Hepatocyte (in vitro differentiated cells): ENCODE results near the gene KRTAP29-1.

Source experiments
- EZH2 ChIP-seq: fragments of 200-600 bp; sonication (generic); IDR thresholded peaks from 2 replicates; pipeline ENCODE4 v1.6.1; 2016; ENCODE audit warnings: antibody characterized with exemption, mild to moderate bottlenecking, borderline replicate concordance
- EZH2phosphoT487 ChIP-seq: fragments of 200-600 bp; sonication (generic); IDR thresholded peaks from one replicate; pipeline ENCODE4 v1.6.1; 2018; ENCODE audit warnings: antibody characterized with exemption, mild to moderate bottlenecking, low read depth, moderate library complexity; ENCODE audit not compliant: unreplicated experiment, severe bottlenecking
- TF ChIP-seq, protein P1 (sequence below): fragments of 200-600 bp; sonication (generic); IDR thresholded peaks from 2 replicates; pipeline ENCODE4 v1.5.1; 2016; ENCODE audit warnings: antibody characterized with exemption, mild to moderate bottlenecking; ENCODE audit not compliant: poor library complexity

DNA sequence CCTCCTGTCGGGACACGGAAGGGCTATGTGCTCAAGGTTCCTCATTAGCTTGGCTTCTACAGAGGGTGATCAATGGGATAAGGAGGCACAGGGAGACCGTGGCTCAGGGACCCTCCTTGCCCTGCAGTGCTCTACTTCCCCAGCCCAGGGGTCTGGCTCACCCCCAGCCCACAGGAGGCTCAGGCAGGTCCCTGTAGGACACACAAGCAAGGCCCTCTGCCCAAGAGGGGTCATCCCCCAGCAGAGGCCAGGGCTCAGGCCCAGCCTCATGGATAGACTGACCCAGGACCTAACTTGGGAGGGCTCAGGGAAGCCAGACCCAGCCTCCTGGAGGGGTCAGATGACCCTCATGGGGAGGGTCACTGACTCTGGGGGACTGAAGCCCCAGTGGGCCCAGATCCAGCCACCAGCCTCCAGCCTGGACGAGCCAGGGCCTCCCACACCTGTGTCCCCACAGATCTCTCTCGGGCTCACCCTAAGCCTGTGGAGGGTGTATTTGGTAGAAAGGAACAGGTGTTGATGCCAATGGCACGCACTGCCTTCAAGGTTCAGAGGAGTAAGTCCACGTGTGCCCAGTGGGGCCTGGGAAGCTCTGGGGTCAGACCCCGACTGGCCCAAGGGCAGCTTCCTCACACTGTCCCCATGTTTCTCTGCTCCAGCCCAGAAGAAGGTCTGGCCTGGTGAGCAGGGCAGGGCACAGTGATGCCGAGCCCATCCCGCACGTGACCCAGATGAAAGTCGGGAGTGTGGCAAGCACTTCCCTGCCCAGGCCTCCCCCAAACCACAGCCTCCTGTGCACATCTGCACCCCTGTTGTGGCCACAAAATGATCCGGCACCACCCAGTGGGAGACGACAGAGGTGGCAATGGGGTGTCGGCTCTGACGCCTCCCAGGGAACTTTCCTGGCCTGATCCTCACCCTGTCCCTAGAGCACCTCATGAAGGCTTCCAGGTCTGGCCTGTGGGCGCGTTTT is 23.8 kb upstream of the KRTAP29-1 start:
- TF ChIP-seq, protein P1, sequence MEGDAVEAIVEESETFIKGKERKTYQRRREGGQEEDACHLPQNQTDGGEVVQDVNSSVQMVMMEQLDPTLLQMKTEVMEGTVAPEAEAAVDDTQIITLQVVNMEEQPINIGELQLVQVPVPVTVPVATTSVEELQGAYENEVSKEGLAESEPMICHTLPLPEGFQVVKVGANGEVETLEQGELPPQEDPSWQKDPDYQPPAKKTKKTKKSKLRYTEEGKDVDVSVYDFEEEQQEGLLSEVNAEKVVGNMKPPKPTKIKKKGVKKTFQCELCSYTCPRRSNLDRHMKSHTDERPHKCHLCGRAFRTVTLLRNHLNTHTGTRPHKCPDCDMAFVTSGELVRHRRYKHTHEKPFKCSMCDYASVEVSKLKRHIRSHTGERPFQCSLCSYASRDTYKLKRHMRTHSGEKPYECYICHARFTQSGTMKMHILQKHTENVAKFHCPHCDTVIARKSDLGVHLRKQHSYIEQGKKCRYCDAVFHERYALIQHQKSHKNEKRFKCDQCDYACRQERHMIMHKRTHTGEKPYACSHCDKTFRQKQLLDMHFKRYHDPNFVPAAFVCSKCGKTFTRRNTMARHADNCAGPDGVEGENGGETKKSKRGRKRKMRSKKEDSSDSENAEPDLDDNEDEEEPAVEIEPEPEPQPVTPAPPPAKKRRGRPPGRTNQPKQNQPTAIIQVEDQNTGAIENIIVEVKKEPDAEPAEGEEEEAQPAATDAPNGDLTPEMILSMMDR, result no peak
- TF ChIP-seq EZH2phosphoT487, result no peak
- TF ChIP-seq EZH2, result no peak
